ENCODE data around the gene ACSL4.

GRCh38 chrX:109747681-109748080 is 14.6 kb upstream of the ACSL4 start:
- no peak for TF ChIP-seq CTCF (IDR thresholded peaks at IDR 0.05 in 8 of 11, conservative IDR thresholded peaks at IDR 0.05 in 3 of 11)
- no peak for TF ChIP-seq POLR2A (IDR thresholded peaks at IDR 0.05)
